ENCODE data around the gene INPP5A.

DNA sequence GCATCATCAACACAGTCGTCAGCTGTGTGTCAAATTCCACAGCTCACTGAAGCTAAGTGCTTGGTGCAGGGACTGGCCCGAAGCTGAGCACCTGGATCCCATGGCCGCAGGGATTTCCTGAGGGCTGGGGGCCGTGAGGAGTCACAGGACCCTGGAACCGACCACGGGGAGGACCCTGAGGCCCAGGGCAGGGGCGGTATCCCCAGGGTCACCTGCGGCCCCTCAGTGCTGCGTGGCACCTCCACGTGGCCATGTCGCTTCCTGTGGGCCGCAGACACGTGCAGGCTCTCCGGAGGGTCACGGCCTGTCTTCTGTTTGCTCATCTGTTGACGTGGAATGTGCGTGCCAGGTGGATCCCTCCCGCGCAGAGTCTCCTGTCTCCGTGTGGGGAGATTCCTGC, 194.9 kb downstream of the INPP5A start:
- TF ChIP-seq, protein P1, sequence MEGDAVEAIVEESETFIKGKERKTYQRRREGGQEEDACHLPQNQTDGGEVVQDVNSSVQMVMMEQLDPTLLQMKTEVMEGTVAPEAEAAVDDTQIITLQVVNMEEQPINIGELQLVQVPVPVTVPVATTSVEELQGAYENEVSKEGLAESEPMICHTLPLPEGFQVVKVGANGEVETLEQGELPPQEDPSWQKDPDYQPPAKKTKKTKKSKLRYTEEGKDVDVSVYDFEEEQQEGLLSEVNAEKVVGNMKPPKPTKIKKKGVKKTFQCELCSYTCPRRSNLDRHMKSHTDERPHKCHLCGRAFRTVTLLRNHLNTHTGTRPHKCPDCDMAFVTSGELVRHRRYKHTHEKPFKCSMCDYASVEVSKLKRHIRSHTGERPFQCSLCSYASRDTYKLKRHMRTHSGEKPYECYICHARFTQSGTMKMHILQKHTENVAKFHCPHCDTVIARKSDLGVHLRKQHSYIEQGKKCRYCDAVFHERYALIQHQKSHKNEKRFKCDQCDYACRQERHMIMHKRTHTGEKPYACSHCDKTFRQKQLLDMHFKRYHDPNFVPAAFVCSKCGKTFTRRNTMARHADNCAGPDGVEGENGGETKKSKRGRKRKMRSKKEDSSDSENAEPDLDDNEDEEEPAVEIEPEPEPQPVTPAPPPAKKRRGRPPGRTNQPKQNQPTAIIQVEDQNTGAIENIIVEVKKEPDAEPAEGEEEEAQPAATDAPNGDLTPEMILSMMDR (IDR thresholded peaks at IDR 0.05) = no peak
- TF ChIP-seq POLR2A (IDR thresholded peaks at IDR 0.05) = no peak
- no peak for TF ChIP-seq EP300 (IDR thresholded peaks at IDR 0.05)

Data from upper lobe of left lung (tissue), 4 donors.